ENCODE measurements around the gene INPP5K.

- TF ChIP-seq GATA2 (IDR thresholded peaks at IDR 0.05; ENCODE audit: low read depth, low read length) (no peak), GATA3 (IDR thresholded peaks at IDR 0.05; ENCODE audit: low read depth, low read length) (no peak)
Observed at GRCh38 chr17:1452836-1453235, 63.6 kb downstream of the INPP5K start.

Measured in SH-SY5Y (cell line).